Ascending aorta (tissue), 2 donors: ENCODE measurements around the gene DCXR. TPM values are rescaled to one million over a fixed set of nuclear protein-coding genes. Genes with fewer than 3 reads are reported as not detected.

ENCODE experiments used
- DNase-seq, 2 donors: peaks; one replicate each; pipeline ENCODE4 v3.0.0-alpha.2; 2019; ENCODE audit warnings: low spot score in 2 of 2
- H3K27ac ChIP-seq, 2 donors: fragments of 200-600 bp; sonication (generic); one replicate each; pipeline ENCODE4 v1.5.1; 2016 to 2017; ENCODE audit warnings: mild to moderate bottlenecking in 1 of 2
- H3K27me3 ChIP-seq: fragments of 200-600 bp; sonication (generic); one replicate; pipeline ENCODE4 v1.5.1; 2017
- H3K36me3 ChIP-seq, 2 donors: fragments of 200-600 bp; sonication (generic); one replicate each; pipeline ENCODE4 v1.5.1; 2016
- H3K4me1 ChIP-seq, 2 donors: fragments of 200-600 bp; sonication (generic); one replicate each; pipeline ENCODE4 v1.5.1; 2016 to 2017; ENCODE audit warnings: mild to moderate bottlenecking in 1 of 2
- H3K4me3 ChIP-seq, 2 donors: fragments of 200-600 bp; sonication (generic); one replicate each; pipeline ENCODE4 v1.5.1; 2016 to 2017; ENCODE audit warnings: mild to moderate bottlenecking in 1 of 2
- H3K9me3 ChIP-seq, 2 donors: fragments of 200-600 bp; sonication (generic); one replicate each; pipeline ENCODE4 v1.5.1; 2016
- intact Hi-C: fragments of 100-400 bp; cut with DNase I; formaldehyde crosslinking; loops from one replicate; pipeline ENCODE4 v1.15.1; 2023
- total RNA-seq: library from RNA; depleted of rRNA; stranded (reverse); fragments of >200 nt; gene quantifications from one replicate; pipeline ENCODE4 v1.1.0, GENCODE V29; 2016
- TF ChIP-seq, protein P1 (sequence below), 3 experiments: fragments of 200-600 bp in 2 of 3; fragments of 450-650 bp in 1 of 3; sonication (generic) in 2 of 3; IDR thresholded peaks; one replicate each; pipeline ENCODE4 v1.5.1; 2016 to 2019; ENCODE audit warnings: antibody characterized with exemption in 3 of 3, mild to moderate bottlenecking in 1 of 3, moderate library complexity in 1 of 3

DCXR gene
- total RNA-seq, 1 donor from 2014 or later = 160 TPM

DNA sequence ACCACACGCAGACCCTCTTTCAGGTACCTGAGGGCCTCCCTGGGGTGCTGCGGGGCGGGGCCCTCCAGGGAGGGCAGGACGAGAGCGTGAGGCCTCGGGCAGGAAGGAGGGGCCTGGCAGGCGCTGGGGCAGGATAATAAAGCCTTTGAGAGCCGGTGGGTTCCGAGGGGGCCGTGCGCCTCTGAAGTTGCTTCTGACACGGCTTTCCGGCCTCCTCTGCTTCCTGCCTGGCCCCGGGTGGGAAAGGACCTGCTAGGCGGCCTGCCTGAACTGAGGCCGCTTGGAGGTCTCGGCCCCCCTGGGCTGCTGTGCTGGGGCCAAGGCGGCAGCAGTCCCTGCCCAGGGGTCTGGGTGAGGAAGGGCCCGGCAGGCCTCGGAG, 25.2 kb downstream of the DCXR start:
- Histone ChIP-seq H3K9me3 (no peaks in the 10 kb centered on the region), H3K27me3 (no peaks in the 10 kb centered on the region), H3K27ac (peak overlapping the region; percentile 81 to 83), H3K4me1 (peaks cover 7 to 20% of the 10 kb centered on the region in 2 donors), H3K4me3 (no peak overlapping the region), H3K36me3 (no peaks in the 10 kb centered on the region)
- DNase-seq = no peak
- TF ChIP-seq, protein P1, sequence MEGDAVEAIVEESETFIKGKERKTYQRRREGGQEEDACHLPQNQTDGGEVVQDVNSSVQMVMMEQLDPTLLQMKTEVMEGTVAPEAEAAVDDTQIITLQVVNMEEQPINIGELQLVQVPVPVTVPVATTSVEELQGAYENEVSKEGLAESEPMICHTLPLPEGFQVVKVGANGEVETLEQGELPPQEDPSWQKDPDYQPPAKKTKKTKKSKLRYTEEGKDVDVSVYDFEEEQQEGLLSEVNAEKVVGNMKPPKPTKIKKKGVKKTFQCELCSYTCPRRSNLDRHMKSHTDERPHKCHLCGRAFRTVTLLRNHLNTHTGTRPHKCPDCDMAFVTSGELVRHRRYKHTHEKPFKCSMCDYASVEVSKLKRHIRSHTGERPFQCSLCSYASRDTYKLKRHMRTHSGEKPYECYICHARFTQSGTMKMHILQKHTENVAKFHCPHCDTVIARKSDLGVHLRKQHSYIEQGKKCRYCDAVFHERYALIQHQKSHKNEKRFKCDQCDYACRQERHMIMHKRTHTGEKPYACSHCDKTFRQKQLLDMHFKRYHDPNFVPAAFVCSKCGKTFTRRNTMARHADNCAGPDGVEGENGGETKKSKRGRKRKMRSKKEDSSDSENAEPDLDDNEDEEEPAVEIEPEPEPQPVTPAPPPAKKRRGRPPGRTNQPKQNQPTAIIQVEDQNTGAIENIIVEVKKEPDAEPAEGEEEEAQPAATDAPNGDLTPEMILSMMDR (IDR thresholded peaks at IDR 0.05) = no peak
- intact Hi-C loops = no loop called here

DNA sequence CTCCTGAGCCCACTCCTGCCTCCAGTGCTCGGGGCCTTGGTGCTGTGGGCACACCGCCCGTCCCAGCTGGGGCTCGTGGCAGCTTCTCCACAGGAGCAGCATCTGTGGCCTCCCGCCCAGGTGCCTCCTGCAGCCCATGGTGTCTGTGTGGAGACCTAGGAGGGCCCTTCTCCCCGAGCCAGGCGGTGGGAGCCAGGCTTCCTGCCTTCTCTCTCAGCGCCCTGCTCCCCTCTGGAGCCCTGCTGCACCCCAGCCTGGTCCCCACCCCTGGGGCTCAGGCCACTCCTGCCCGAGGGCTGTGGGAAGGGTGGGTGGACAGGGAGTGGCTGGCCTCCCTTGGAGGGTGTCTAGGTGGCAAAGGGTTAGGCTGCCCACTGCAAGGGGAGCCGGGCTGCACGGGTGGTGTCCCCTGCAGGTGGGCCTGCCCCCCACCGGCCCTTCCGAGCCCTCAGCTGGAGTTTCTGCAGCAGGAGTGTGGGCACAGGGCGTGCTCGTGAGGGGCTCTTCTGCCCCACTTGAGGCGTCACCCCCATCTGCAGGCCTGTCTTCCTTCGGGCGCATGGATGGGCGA, 25.8 kb downstream of the DCXR start:
- Histone ChIP-seq H3K27ac (peak overlapping the region; percentile 81 to 83), H3K4me1 (peaks cover 11 to 26% of the 10 kb centered on the region in 2 donors), H3K27me3 (no peaks in the 10 kb centered on the region), H3K9me3 (no peaks in the 10 kb centered on the region), H3K4me3 (no peak overlapping the region), H3K36me3 (no peaks in the 10 kb centered on the region)
- intact Hi-C loops = no loop called here
- DNase-seq = no peak
- TF ChIP-seq, protein P1 (IDR thresholded peaks at IDR 0.05) = no peak

DNA sequence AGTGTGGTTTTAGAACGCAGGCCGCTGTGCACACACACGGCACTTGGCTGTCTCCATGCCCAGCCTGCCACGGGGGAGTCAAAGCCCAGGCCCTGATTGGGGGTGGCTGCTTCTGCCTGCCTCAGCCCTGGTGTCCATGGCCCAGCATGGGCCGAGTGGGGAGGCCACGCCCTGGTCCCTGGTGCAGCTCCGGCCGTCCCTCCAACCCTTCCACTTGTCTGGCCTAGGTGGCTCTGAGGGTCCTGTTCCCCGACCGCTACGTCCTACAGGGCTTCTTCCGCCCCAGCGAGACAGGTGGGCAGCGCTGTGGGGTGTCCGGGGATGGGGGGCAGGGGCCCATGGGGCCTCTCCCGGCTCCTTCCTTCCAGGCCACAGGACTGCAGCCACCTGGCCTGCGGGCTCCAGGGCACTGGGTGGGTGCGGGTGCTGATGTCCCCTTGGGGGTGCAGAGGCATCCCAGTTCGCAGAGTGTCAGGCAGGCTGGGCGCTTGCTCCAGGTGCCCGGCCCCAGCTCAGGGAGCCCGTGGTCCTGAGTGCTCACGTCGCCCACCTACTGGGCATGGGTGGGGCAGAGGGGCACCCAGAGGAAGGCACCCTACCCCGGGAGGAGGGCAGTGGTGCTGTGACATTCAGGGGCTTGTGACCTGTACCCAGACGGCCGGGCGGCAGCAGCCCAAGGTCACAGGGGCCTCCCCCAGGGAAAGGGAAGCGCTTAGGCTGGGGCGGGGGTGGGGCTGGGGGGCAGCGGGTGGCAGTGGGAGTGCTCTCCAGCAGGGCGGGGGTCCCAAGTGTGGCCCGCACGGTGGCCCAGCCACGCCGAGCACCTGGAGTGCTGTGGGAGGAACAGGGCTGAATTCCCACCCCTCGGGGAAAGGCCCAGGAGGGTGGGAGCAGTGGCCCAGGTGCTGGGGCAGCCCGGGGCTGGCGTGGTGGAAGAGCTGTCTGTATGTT, 26.6 kb downstream of the DCXR start:
- intact Hi-C loops = no loop called here
- TF ChIP-seq, protein P1 (IDR thresholded peaks at IDR 0.05) = no peak

DNA sequence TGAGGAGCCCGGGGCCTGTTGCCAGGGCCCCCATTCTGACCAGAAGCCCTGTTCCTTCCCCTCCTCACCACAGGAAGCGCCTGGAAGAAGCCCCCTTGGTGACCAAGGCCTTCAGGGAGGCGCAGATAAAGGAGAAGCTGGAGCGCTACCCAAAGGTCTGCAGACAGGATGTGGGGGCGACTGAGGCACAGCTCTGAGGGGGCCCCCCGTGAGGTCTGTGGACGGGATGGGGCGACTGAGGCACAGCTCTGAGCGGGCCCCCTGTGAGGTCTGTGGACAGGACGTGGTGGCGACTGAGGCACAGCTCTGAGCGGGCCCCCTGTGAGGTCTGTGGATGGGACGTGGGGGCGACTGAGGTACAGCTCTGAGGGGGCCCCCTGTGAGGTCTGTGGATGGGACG, 28.1 kb downstream of the DCXR start:
- Histone ChIP-seq H3K4me1 (peaks cover 13 to 41% of the 10 kb centered on the region in 2 donors), H3K4me3 (no peak overlapping the region), H3K9me3 (no peaks in the 10 kb centered on the region), H3K27ac (no peak overlapping the region), H3K27me3 (no peaks in the 10 kb centered on the region), H3K36me3 (no peaks in the 10 kb centered on the region)
- TF ChIP-seq, protein P1 (IDR thresholded peaks at IDR 0.05) = no peak
- intact Hi-C loops = no loop called here
- no peak for DNase-seq

More for the DNA sequence above, 26.6 kb downstream of the DCXR start:
- no peak for DNase-seq
- H3K4me3 ChIP-seq = no peak overlapping the region
- H3K9me3 ChIP-seq = no peaks in the 10 kb centered on the region
- no peaks in the 10 kb centered on the region for H3K27me3 ChIP-seq
- no peak overlapping the region for H3K27ac ChIP-seq
- peaks cover 13 to 32% of the 10 kb centered on the region in 2 donors for H3K4me1 ChIP-seq
- H3K36me3 ChIP-seq = no peaks in the 10 kb centered on the region

DNA sequence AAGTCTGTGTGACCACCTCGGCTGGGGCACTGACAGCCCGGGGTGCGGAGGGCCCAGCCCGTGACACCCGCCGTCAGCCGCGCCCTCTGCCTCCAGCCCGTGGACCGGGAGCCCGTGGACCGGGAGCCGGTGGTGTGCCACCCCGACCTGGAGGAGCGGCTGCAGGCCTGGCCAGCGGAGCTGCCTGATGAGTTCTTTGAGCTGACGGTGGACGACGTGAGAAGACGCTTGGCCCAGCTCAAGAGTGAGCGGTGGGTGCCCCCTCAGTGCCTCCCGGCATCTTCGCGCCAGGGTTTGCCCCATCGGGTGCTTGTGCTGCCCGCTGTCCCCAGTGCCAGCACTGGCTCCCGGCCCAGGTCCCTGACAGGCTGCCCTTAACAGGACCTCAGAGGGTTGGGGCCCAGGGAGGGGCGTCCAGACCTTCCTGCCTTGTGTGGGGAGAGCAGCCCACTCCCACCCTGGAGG, 28.5 kb downstream of the DCXR start:
- Histone ChIP-seq H3K4me1 (peaks cover 16 to 45% of the 10 kb centered on the region in 2 donors), H3K27me3 (no peaks in the 10 kb centered on the region), H3K9me3 (no peaks in the 10 kb centered on the region), H3K27ac (no peak overlapping the region), H3K4me3 (no peak overlapping the region), H3K36me3 (no peaks in the 10 kb centered on the region)
- TF ChIP-seq, protein P1 (IDR thresholded peaks at IDR 0.05) = no peak
- intact Hi-C loops = no loop called here
- DNase-seq = no peak
